Neural crest cell (in vitro differentiated cells): ENCODE results near the gene P2RX4. TPM values are rescaled to one million over a fixed set of nuclear protein-coding genes. Genes with fewer than 3 reads are reported as not detected.
"Not testable (repeated sequence)": the region's sequence is repeated elsewhere in the genome, so short reads cannot be mapped to it uniquely, and the experiment has no call there.

Experiments used
- DNase-seq: peaks from one replicate; pipeline ENCODE4 v3.0.0; 2021; ENCODE audit warnings: low read depth, mixed read lengths, low spot score
- H3K27ac Mint-ChIP-seq: one replicate; pipeline ENCODE4 v1.8.0; 2021; ENCODE audit warnings: mild to moderate bottlenecking, mixed read lengths; ENCODE audit not compliant: unreplicated experiment
- H3K27me3 Mint-ChIP-seq: 2 replicates; pipeline ENCODE4 v1.8.0; 2021; ENCODE audit warnings: low read depth, mild to moderate bottlenecking, mixed read lengths
- H3K36me3 Mint-ChIP-seq: 2 replicates; pipeline ENCODE4 v1.8.0; 2021; ENCODE audit warnings: low read depth, mild to moderate bottlenecking, mixed read lengths
- H3K4me1 Mint-ChIP-seq: 2 replicates; pipeline ENCODE4 v1.8.0; 2021; ENCODE audit warnings: mixed read lengths
- H3K4me3 Mint-ChIP-seq: one replicate; pipeline ENCODE4 v1.8.0; 2021; ENCODE audit warnings: mild to moderate bottlenecking, mixed read lengths
- H3K9me3 Mint-ChIP-seq: 2 replicates; pipeline ENCODE4 v1.8.0; 2021; ENCODE audit warnings: mixed read lengths
- CTCF ChIP-seq: fragments of 200-600 bp; sonication (generic); conservative IDR thresholded peaks from 2 replicates; pipeline ENCODE4 v1.5.0; 2021; ENCODE audit warnings: antibody characterized with exemption, mild to moderate bottlenecking
- total RNA-seq: library from RNA; stranded (reverse); gene quantifications from 2 replicates; pipeline ENCODE4 v1.2.1, GENCODE V29; 2021

P2RX4 gene
- total RNA-seq, 1 donor from 2014 or later = 10.8 TPM

- Mint-ChIP-seq H3K4me1 (no peaks in the 10 kb centered on the region), H3K36me3 (no peaks in the 10 kb centered on the region), H3K27me3 (no peaks in the 10 kb centered on the region), H3K27ac (no peak overlapping the region), H3K9me3 (no peaks in the 10 kb centered on the region), H3K4me3 (no peak overlapping the region)
- no peak for DNase-seq
- no peak for TF ChIP-seq CTCF
Measured at GRCh38 chr12:121223292-121224285, 13.7 kb downstream of the P2RX4 start.

- no peak overlapping the region for H3K4me3 Mint-ChIP-seq
Measured at GRCh38 chr12:121224591-121224990, 14.7 kb downstream of the P2RX4 start.

GRCh38 chr12:121226399-121226798 lies 16.5 kb downstream of the P2RX4 start:
- no peaks in the 10 kb centered on the region for H3K27me3 Mint-ChIP-seq
- H3K4me1 Mint-ChIP-seq = peaks cover 4% of the 10 kb centered on the region
- no peaks in the 10 kb centered on the region for H3K9me3 Mint-ChIP-seq
- no peaks in the 10 kb centered on the region for H3K36me3 Mint-ChIP-seq
- H3K27ac Mint-ChIP-seq = no peak overlapping the region
- no peak overlapping the region for H3K4me3 Mint-ChIP-seq
- TF ChIP-seq CTCF = no peak
- DNase-seq = no peak

More at GRCh38 chr12:121224591-121224990, 14.7 kb downstream of the P2RX4 start:
- Mint-ChIP-seq H3K9me3 (no peaks in the 10 kb centered on the region), H3K36me3 (no peaks in the 10 kb centered on the region), H3K27ac (peak overlapping the region; percentile 66), H3K27me3 (no peaks in the 10 kb centered on the region), H3K4me1 (no peaks in the 10 kb centered on the region)
- no peak for DNase-seq
- no peak for TF ChIP-seq CTCF

GRCh38 chr12:121226871-121227270 lies 16.9 kb downstream of the P2RX4 start:
- not testable (repeated sequence) for DNase-seq, H3K27me3 Mint-ChIP-seq, H3K4me3 Mint-ChIP-seq, H3K4me1 Mint-ChIP-seq, H3K9me3 Mint-ChIP-seq, H3K27ac Mint-ChIP-seq, H3K36me3 Mint-ChIP-seq

DNA sequence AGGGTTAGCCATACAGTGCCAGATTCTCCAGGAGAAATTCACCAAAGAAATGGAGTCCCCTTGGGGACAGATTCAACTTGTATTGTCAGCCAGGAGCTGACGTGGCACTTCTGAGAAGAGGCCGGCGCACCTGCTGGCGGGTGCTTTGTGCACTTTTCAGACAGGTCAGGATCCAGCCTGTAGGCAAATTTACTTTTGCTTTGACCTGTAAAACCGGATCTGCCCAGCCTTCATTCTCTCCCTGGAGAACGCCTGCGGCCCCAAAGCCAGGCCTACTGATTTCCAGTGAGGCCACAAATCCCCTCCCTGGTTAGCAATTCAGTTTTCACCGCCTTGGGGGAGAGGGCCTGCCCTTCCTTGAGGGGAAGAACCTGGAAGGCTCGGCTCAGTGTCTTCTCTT lies 17.4 kb downstream of the P2RX4 start:
- Mint-ChIP-seq H3K4me3 (no peak overlapping the region), H3K27me3 (no peaks in the 10 kb centered on the region), H3K27ac (no peak overlapping the region), H3K9me3 (no peaks in the 10 kb centered on the region), H3K36me3 (no peaks in the 10 kb centered on the region), H3K4me1 (peaks cover 4% of the 10 kb centered on the region)
- no peak for DNase-seq
- TF ChIP-seq CTCF = no peak
